Calu3 (cell line): ENCODE data around the gene RAB1B. TPM values are rescaled to one million over a fixed set of nuclear protein-coding genes. Genes with fewer than 3 reads are reported as not detected.
"Not testable (repeated sequence)": the region's sequence is repeated elsewhere in the genome, so short reads cannot be mapped to it uniquely, and the experiment has no call there.

ENCODE experiments used
- BruUV-seq: library from RNA; stranded (reverse); fragments of 400-500 nt; replicated peaks from 2 replicates; lab custom pipeline; 2021; lab: Mats Ljungman, UMichigan
- CTCF ChIA-PET: fragments of 300-600 bp; sonication (Branson Sonifier 250); formaldehyde crosslinking; loops from one replicate; lab custom pipeline; 2022; ENCODE audit warnings: antibody characterized with exemption; lab: Charles Lee
- DNase-seq: peaks from one replicate; pipeline ENCODE4 v3.0.0; 2022
- H3K27ac Mint-ChIP-seq: one replicate; pipeline ENCODE4 v1.8.0; 2022; ENCODE audit warnings: mixed read lengths; ENCODE audit not compliant: unreplicated experiment
- H3K27me3 Mint-ChIP-seq: one replicate; pipeline ENCODE4 v1.8.0; 2022; ENCODE audit warnings: mixed read lengths; ENCODE audit not compliant: unreplicated experiment
- H3K36me3 Mint-ChIP-seq: one replicate; pipeline ENCODE4 v1.8.0; 2022; ENCODE audit warnings: mild to moderate bottlenecking, moderate library complexity, mixed read lengths; ENCODE audit not compliant: insufficient read depth, unreplicated experiment
- H3K4me1 Mint-ChIP-seq: one replicate; pipeline ENCODE4 v1.8.0; 2022; ENCODE audit warnings: mild to moderate bottlenecking, low read depth, mixed read lengths; ENCODE audit not compliant: unreplicated experiment
- H3K4me3 Mint-ChIP-seq: one replicate; pipeline ENCODE4 v1.8.0; 2022; ENCODE audit warnings: mild to moderate bottlenecking, low read depth, moderate library complexity, mixed read lengths; ENCODE audit not compliant: unreplicated experiment
- H3K9me3 Mint-ChIP-seq: one replicate; pipeline ENCODE4 v1.8.0; 2022; ENCODE audit warnings: low read depth, mixed read lengths; ENCODE audit not compliant: unreplicated experiment
- CTCF ChIP-seq: fragments of 200-600 bp; IDR thresholded peaks from one replicate; pipeline ENCODE4 v1.8.0; 2022; ENCODE audit warnings: antibody characterized with exemption; ENCODE audit not compliant: unreplicated experiment
- intact Hi-C: fragments of 100-400 bp; cut with micrococcal nuclease; formaldehyde crosslinking; loops from one replicate; pipeline ENCODE4 v1.10.0; 2022; ENCODE audit not compliant: unreplicated experiment
- total RNA-seq: library from RNA; stranded (reverse); gene quantifications from 2 replicates; pipeline ENCODE4 v1.2.3, GENCODE V29; 2022

Gene RAB1B
- total RNA-seq, 1 experiment from 2014 or later, result 144 TPM

DNA sequence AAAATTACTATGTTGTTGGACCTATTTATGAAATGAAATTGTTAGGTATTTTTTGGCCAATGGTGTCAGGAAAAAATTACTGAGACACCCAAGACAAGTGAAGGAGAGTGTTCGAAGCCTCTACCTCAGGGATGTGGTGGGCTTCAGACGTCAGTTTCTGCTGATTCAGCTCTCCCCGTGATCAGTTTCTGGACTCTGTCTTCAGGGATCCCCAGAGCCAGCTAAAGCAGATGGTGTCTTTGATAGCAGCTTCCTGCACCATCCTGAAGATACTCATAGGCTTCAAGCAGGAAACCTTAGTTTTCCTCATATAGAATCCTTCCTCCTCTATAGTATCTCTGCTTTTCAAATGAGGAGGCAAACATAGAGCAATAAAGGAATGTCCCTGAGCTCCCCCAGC is 41.0 kb downstream of the RAB1B start:
- DNase-seq, result no peak
- H3K9me3 Mint-ChIP-seq, result no peaks in the 10 kb centered on the region
- CTCF ChIA-PET, result no interaction called here

DNA sequence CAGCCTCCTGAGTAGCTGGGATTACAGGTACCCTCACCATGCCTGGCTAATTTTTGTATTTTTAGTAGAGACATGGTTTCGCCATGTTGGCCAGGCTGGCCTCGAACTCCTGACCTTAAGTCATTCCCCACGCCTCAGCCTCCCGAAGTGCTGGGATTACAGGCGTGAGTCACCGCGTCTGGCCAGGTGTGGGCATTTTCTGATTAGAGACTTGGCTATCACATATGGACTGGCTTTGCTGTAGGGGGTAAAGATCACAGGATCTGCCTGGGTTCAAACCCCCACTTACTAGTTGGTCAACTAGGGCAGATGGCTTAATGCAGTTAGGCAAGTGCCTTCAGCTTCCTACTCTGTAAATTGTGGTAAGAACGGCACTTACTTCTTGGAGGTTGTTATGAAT is 41.9 kb downstream of the RAB1B start:
- Mint-ChIP-seq H3K4me3 (no peak overlapping the region), H3K27ac (no peak overlapping the region), H3K27me3 (peaks cover 41% of the 10 kb centered on the region), H3K9me3 (no peaks in the 10 kb centered on the region), H3K36me3 (peaks cover 24% of the 10 kb centered on the region), H3K4me1 (peaks cover 9% of the 10 kb centered on the region)
- intact Hi-C loops, result loop anchor here (2.0 kb wide), 1 partner anchor 78 kb away; no protein-coding TSS in a partner anchor
- no TSS peak for BruUV-seq
- TF ChIP-seq CTCF, result no peak
- CTCF ChIA-PET, result interaction anchor here (0.6 kb wide), 1 partner anchor 80 kb away, joined by 3 read pairs; no protein-coding TSS in a partner anchor
- DNase-seq, result no peak

More for the DNA sequence above, 41.0 kb downstream of the RAB1B start:
- H3K27ac Mint-ChIP-seq, result no peak overlapping the region
- no TSS peak for BruUV-seq
- H3K36me3 Mint-ChIP-seq, result peaks cover 19% of the 10 kb centered on the region
- TF ChIP-seq CTCF, result no peak
- peaks cover 9% of the 10 kb centered on the region for H3K4me1 Mint-ChIP-seq
- no peak overlapping the region for H3K4me3 Mint-ChIP-seq
- intact Hi-C loops, result no loop called here
- H3K27me3 Mint-ChIP-seq, result peaks cover 32% of the 10 kb centered on the region

DNA sequence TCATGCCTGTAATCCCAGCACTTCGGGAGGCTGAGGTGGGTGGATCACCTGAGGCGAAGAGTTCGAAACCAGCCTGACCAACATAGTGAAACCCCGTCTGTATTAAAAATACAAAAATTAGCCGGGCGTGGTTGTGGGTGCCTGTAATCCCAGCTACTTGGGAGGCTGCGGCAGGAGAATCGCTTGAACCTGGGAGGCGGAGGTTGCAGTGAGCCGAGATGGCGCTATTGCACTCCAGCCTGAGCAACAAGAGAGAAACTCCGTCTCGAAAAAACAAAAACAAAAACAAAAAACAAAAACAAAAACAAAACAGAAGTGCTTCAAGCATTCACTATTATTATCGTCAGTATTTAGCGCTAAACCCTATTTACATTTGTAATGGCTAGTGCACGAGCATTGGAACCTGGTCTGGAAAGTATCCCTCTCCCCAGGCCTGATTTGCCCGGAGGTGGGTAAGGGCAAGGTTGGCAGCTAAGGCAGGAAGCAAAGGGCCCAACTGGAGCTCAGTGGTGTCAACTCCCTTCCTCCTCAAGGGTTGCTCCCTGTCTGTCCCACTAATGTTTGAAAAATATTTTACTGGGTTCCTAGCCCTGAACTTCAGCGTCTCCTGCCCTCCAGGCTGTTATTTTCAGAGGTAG is 42.5 kb downstream of the RAB1B start:
- H3K4me3 Mint-ChIP-seq, DNase-seq, H3K27ac Mint-ChIP-seq, H3K4me1 Mint-ChIP-seq, H3K9me3 Mint-ChIP-seq, BruUV-seq: not testable (repeated sequence)
- CTCF ChIA-PET, result interaction anchor here (0.5 to 3.3 kb wide), 12 partner anchors 10 to 128 kb away, joined by 3 to 32 read pairs (median 6); partner anchors contain the start of genes MRPL11, RIN1 and YIF1A
- peaks cover 24% of the 10 kb centered on the region for H3K36me3 Mint-ChIP-seq
- intact Hi-C loops, result loop anchor here (2.0 kb wide), 1 partner anchor 78 kb away; no protein-coding TSS in a partner anchor
- H3K27me3 Mint-ChIP-seq, result peaks cover 47% of the 10 kb centered on the region

DNA sequence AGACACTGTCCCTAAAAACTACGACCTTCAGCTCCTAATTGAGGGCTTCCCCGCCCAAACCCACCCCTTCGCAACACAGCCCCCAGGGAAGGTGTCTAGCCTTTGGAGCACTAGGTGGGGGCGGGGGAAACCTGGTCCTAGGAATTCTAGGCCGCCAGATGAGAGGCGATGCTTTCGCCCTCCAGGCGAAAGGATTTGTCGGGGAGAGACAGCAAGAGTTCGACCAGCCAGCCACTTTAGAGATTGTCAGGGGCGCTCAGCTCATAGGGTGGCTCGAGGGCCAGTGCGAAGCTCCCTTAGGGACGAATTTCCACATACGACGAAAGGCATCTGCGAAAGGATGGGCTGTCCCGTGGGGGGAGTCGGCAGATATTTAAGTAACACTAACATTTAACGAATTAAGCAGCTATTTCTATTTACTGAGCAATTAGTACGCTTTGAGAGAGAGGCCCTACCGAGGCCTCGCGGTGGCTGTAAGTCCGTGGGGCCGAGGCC is 43.1 kb downstream of the RAB1B start:
- intact Hi-C loops, result loop anchor here (2.0 kb wide), 1 partner anchor 77 kb away; no protein-coding TSS in a partner anchor
- peaks cover 9% of the 10 kb centered on the region for H3K4me1 Mint-ChIP-seq
- H3K36me3 Mint-ChIP-seq, result peaks cover 24% of the 10 kb centered on the region
- peak overlapping the region; percentile 90 for H3K4me3 Mint-ChIP-seq
- BruUV-seq, result no TSS peak
- peak overlapping the region; percentile 83 for H3K27ac Mint-ChIP-seq
- no peak for DNase-seq
- H3K9me3 Mint-ChIP-seq, result no peaks in the 10 kb centered on the region
- TF ChIP-seq CTCF, result no peak
- H3K27me3 Mint-ChIP-seq, result peaks cover 52% of the 10 kb centered on the region
- CTCF ChIA-PET, result interaction anchor here (0.5 to 3.3 kb wide), 12 partner anchors 10 to 127 kb away, joined by 3 to 32 read pairs (median 6); partner anchors contain the start of genes MRPL11, RIN1 and YIF1A
